NCI-H2227 (cell line): ENCODE measurements around the gene CNTNAP5.
"Not testable (repeated sequence)": the region's sequence is repeated elsewhere in the genome, so short reads cannot be mapped to it uniquely, and the experiment has no call there.

Experiments
- DNase-seq: peaks from one replicate; lab custom pipeline; 2025; ENCODE audit not compliant: unreplicated experiment; lab: John Stamatoyannopoulos, UW

CNTNAP5 gene

GRCh38 chr2:124407836-124408534 lies 382.9 kb downstream of the CNTNAP5 start:
- DNase-seq: not testable (repeated sequence)

GRCh38 chr2:124424074-124424473 lies 399.0 kb downstream of the CNTNAP5 start:
- no peak for DNase-seq

- no peak for DNase-seq
Measured at GRCh38 chr2:124426122-124426521, 401.0 kb downstream of the CNTNAP5 start.

- no peak for DNase-seq
Measured at GRCh38 chr2:124426625-124427024, 401.5 kb downstream of the CNTNAP5 start.

- no peak for DNase-seq
Measured at GRCh38 chr2:124437811-124438210, 412.7 kb downstream of the CNTNAP5 start.

GRCh38 chr2:124450481-124450880 lies 425.4 kb downstream of the CNTNAP5 start:
- DNase-seq: no peak

- no peak for DNase-seq
Measured at GRCh38 chr2:124476291-124476690, 451.2 kb downstream of the CNTNAP5 start.

- DNase-seq: no peak
Measured at GRCh38 chr2:124478761-124479160, 453.7 kb downstream of the CNTNAP5 start.

GRCh38 chr2:124480958-124481357 lies 455.9 kb downstream of the CNTNAP5 start:
- DNase-seq: no peak

- no peak for DNase-seq
Measured at GRCh38 chr2:124482044-124482443, 457.0 kb downstream of the CNTNAP5 start.

GRCh38 chr2:124482551-124482950 lies 457.5 kb downstream of the CNTNAP5 start:
- no peak for DNase-seq

GRCh38 chr2:124485659-124486058 lies 460.6 kb downstream of the CNTNAP5 start:
- no peak for DNase-seq

- no peak for DNase-seq
Measured at GRCh38 chr2:124489686-124490085, 464.6 kb downstream of the CNTNAP5 start.

GRCh38 chr2:124501575-124502152 lies 476.6 kb downstream of the CNTNAP5 start:
- DNase-seq: no peak

GRCh38 chr2:124514236-124514635 lies 489.1 kb downstream of the CNTNAP5 start:
- DNase-seq: no peak

GRCh38 chr2:124520953-124521352 lies 495.9 kb downstream of the CNTNAP5 start:
- no peak for DNase-seq

- no peak for DNase-seq
Measured at GRCh38 chr2:124523096-124523495, 498.0 kb downstream of the CNTNAP5 start.

GRCh38 chr2:124524155-124524915 lies 499.2 kb downstream of the CNTNAP5 start:
- DNase-seq: no peak

- DNase-seq: no peak
Measured at GRCh38 chr2:124526221-124526620, 501.1 kb downstream of the CNTNAP5 start.

GRCh38 chr2:124530203-124530602 lies 505.1 kb downstream of the CNTNAP5 start:
- DNase-seq: no peak

GRCh38 chr2:124533226-124533954 lies 508.3 kb downstream of the CNTNAP5 start:
- no peak for DNase-seq
